GM08714 (cell line): ENCODE results near the gene KIFC3.
"Not testable (repeated sequence)": the region's sequence is repeated elsewhere in the genome, so short reads cannot be mapped to it uniquely, and the experiment has no call there.

Experiments
- H3K4me3 ChIP-seq: fragments of 200-500 bp; sonication (Bioruptor generic); 2 replicates; pipeline ENCODE4 v1.5.1; 2014; ENCODE audit warnings: mild to moderate bottlenecking, low read length, inconsistent platforms
- ZNF274 ChIP-seq: IDR thresholded peaks from 2 replicates; pipeline ENCODE4 v1.6.1; 2012; ENCODE audit warnings: mild to moderate bottlenecking, low read depth, low read length

The KIFC3 gene

GRCh38 chr16:57734925-57735754 lies 67.2 kb downstream of the KIFC3 start:
- H3K4me3 ChIP-seq, result peak overlapping the region; percentile 67
- no peak for TF ChIP-seq ZNF274

DNA sequence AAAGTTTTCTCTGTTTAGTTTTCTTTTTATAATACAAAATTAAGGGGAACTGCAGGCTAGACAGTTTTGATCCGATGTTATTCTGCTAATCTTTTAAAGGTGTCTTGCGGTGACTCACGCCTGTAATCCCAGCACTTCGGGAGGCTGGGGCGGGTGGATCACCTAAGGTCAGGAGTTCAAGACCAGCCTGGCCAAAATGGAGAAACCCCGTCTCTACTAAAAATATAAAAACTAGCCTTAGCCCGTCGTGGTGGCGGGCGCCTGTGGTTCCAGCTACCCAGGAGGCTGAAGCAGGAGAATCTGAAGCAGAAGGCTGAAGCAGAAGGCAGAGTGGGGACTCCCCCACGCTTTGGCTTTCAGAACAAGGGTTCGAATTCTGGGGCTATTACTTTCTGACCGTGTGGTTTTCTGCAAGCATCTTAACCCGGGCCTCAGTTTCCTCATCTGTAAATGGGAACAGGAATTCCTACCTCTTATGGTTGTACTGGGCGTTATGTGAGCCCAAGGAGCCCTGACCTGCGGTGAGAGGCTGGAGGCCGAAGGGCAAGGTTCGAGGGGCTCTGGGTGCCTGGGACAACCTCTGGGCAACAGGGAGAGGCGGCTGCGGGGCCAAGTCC lies 67.9 kb downstream of the KIFC3 start:
- peak overlapping the region; percentile 59 for H3K4me3 ChIP-seq
- TF ChIP-seq ZNF274, result no peak

- no peak overlapping the region for H3K4me3 ChIP-seq
- no peak for TF ChIP-seq ZNF274
Observed at GRCh38 chr16:57732714-57733113, 69.6 kb downstream of the KIFC3 start.

GRCh38 chr16:57732037-57732436 lies 70.3 kb downstream of the KIFC3 start:
- no peak overlapping the region for H3K4me3 ChIP-seq
- no peak for TF ChIP-seq ZNF274

GRCh38 chr16:57730771-57731730 lies 71.2 kb downstream of the KIFC3 start:
- no peak for TF ChIP-seq ZNF274

DNA sequence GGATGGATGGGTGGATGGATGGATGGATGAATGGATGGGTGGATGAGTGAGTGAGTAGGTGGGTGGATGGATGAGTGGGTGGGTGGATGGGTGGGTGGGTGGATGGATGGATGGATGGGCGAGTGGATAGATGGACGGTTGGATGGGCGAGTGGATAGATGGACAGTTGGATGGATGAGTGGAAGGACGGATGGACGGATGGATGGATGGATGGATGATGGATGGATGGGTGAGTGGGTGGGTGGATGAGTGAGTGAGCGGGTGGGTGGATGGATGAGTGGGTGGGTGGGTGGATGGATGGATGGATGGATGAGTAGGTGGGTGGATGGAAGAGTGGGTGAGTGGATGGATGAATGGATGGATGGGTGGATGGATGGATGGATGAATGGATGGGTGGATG lies 72.4 kb downstream of the KIFC3 start:
- H3K4me3 ChIP-seq, result not testable (repeated sequence)

More at GRCh38 chr16:57730771-57731730, 71.2 kb downstream of the KIFC3 start:
- no peak overlapping the region for H3K4me3 ChIP-seq

GRCh38 chr16:57729182-57729484 lies 73.2 kb downstream of the KIFC3 start:
- no peak overlapping the region for H3K4me3 ChIP-seq
- TF ChIP-seq ZNF274, result no peak

- no peak for TF ChIP-seq ZNF274
- H3K4me3 ChIP-seq, result no peak overlapping the region
Observed at GRCh38 chr16:57728336-57729181, 73.7 kb downstream of the KIFC3 start.

- no peak for TF ChIP-seq ZNF274
Observed at GRCh38 chr16:57727610-57728009, 74.7 kb downstream of the KIFC3 start.

GRCh38 chr16:57726433-57726947 lies 75.8 kb downstream of the KIFC3 start:
- H3K4me3 ChIP-seq, result no peak overlapping the region

More at GRCh38 chr16:57727610-57728009, 74.7 kb downstream of the KIFC3 start:
- H3K4me3 ChIP-seq, result no peak overlapping the region

DNA sequence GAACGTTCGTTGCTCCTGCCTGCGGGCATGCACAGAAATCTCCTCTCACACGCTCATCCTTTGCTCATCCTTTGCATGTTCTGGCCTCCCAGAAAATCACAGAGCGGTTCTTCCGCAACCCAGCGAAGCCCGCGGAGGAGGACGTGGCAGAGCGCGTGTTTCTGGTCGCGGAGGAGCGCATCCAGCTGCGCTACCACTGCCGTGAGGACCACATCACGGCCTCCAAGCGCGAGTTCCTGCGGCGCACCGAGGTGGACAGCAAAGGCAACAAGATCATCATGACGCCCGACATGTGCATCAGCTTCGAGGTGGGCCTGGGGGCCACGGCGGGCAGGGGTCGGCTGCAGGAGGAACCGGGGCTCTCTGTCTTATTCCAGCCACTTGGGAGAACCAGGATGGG lies 76.3 kb downstream of the KIFC3 start:
- TF ChIP-seq ZNF274, result no peak
- H3K4me3 ChIP-seq, result no peak overlapping the region

More at GRCh38 chr16:57726433-57726947, 75.8 kb downstream of the KIFC3 start:
- TF ChIP-seq ZNF274, result no peak

DNA sequence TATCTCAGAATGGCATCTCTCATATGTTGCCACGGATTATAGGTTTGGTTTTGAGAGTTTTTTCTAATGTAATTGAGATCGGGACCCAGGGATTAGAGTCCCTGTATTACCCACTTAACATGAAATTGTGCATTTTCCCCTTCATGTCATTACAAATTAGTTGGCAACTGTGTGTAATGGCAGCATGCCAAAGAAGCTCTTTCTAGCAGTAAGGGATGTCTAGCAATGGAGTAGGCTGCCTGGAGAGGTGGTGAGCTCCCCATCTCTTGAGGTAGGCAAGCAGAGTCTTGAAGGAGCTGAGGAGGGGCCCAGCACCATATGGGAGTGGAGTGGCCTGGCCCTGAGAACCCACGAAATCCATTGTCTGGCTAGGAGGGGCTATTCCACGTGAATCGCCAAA lies 76.7 kb downstream of the KIFC3 start:
- no peak overlapping the region for H3K4me3 ChIP-seq
- no peak for TF ChIP-seq ZNF274

DNA sequence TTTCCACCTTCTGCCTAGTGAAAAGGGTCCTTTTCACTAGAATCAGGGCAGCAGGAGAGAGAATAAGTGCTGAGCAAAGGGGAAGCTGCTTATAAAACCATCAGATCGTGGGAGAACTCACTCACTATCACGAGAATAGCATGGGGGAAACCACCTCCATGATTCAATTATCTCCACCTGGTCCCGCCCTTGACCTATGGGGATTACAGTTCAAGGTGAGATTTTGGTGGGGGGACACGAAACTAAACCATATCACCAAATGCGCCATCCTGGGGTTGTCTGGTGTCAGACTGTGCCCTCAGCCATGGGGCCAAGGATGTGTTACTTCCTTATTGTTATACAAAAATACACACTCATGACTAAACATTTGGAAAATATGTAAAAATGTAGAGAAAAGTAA lies 77.1 kb downstream of the KIFC3 start:
- TF ChIP-seq ZNF274, result no peak
- no peak overlapping the region for H3K4me3 ChIP-seq
